Measurements from ENCODE around the gene COL5A1.

GRCh38 chr9:134863941-134864820, 222.6 kb downstream of the COL5A1 start:
- TF ChIP-seq CTCF (IDR thresholded peaks at IDR 0.05) (no peak), EZH2 (IDR thresholded peaks at IDR 0.05) (no peak), EZH2phosphoT487 (IDR thresholded peaks at IDR 0.05) (no peak)
